Astrocyte (in vitro differentiated cells and primary cell): ENCODE data around the gene FOXJ1.

Source experiments
- EZH2 ChIP-seq: IDR thresholded peaks from 2 replicates; pipeline ENCODE4 v1.6.1; 2012; ENCODE audit warnings: mild to moderate bottlenecking, low read length, inconsistent platforms; ENCODE audit not compliant: insufficient read depth
- TF ChIP-seq, protein P1 (sequence below): IDR thresholded peaks from 2 replicates; pipeline ENCODE4 v1.5.1; 2011; ENCODE audit warnings: low read depth, mild to moderate bottlenecking, inconsistent platforms, low read length, moderate library complexity; ENCODE audit not compliant: insufficient read depth

DNA sequence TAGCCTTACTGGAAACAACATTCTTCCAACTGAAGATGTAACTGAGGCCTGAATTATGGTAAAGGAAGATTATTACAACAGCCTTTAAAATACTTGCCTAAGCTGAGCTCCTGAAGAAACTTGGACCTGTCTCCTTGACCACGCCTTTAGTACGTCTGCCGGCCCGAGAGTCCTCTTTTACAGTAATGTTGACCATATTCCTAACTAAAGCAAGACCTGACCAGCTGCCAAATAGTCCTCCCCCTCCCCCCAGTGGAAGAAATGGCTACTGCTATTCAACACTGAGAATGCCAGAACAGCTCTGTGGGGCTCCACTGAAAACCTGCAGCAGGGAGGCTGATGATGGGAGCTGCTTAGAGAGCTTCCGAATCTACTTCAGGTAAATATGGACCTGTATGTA is 12.6 kb upstream of the FOXJ1 start:
- TF ChIP-seq, protein P1, sequence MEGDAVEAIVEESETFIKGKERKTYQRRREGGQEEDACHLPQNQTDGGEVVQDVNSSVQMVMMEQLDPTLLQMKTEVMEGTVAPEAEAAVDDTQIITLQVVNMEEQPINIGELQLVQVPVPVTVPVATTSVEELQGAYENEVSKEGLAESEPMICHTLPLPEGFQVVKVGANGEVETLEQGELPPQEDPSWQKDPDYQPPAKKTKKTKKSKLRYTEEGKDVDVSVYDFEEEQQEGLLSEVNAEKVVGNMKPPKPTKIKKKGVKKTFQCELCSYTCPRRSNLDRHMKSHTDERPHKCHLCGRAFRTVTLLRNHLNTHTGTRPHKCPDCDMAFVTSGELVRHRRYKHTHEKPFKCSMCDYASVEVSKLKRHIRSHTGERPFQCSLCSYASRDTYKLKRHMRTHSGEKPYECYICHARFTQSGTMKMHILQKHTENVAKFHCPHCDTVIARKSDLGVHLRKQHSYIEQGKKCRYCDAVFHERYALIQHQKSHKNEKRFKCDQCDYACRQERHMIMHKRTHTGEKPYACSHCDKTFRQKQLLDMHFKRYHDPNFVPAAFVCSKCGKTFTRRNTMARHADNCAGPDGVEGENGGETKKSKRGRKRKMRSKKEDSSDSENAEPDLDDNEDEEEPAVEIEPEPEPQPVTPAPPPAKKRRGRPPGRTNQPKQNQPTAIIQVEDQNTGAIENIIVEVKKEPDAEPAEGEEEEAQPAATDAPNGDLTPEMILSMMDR: no peak
- no peak for TF ChIP-seq EZH2
